ENCODE data around the gene PID1.

- no peak for TF ChIP-seq CTCF (IDR thresholded peaks at IDR 0.05)
- no peak for TF ChIP-seq POLR2A (IDR thresholded peaks at IDR 0.05)
Measured at GRCh38 chr2:229237270-229237669, 33.8 kb downstream of the PID1 start.
